GM21515 (cell line): ENCODE data around the gene CRYBG2.
"Not testable (repeated sequence)": the region's sequence is repeated elsewhere in the genome, so short reads cannot be mapped to it uniquely, and the experiment has no call there.

Experiments used
- ATAC-seq: cut with Tn5 transposase; IDR thresholded peaks from one replicate; pipeline ENCODE4 v1.9.1; 2021; ENCODE audit not compliant: unreplicated experiment

Gene CRYBG2

DNA sequence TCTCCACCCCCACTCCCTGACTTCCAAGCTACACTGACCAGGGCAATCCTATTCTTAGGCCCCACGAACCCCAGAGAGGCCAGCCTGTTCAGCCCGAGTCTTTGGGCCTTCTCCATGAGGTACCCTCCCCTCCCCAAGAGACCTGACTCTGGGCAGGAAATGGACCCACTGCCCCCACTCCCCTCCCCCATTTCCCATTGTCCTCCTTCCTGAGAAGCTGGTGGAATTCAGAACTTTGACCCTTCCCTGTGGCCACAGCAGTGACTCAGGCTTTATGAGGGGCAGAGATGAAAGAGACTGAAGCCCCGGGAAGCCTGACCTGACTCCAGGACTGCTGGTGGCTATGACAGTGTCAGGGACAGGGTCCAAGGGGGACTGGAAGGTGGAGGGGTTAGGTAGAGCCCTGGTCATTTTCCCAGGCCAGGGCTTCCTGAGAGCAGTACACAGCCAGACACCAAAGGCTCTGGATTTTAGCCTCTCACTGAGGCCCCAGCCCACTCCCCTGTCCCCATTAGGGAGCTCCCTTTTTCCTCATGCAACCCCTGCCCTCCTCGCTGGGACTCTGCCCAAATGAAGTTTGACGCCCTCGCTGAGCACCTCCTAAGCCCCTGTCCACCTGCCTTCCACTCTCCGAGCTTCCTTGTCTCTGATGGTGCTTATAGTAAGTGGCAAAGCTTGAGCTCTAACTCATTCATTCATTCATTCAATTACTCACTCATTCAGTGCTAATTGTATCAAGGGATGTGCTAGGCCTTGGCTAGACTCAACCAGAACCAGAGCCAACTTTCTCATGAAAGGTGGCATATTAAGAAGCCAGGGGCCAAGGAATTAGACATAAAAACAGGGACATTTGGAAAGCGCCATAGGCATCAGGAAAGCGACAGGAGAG is 3.0 kb downstream of the CRYBG2 start:
- no peak for ATAC-seq

DNA sequence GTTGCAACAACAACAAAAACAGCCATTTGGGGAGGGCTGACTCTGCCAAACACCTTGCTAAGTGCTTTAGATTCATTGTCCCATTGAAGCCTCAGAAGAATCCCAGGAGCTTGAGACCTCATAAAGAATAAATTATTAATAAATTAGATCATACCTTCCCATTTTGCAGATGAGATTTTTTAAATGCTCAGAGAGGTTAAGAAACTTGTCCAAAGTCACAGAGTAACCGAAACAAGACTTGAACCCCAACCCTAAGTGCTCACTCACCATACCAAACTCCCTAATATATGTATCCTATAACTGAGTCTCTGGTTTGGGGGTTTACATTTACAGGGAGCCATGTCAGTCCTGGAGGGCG is 3.6 kb downstream of the CRYBG2 start:
- no peak for ATAC-seq

DNA sequence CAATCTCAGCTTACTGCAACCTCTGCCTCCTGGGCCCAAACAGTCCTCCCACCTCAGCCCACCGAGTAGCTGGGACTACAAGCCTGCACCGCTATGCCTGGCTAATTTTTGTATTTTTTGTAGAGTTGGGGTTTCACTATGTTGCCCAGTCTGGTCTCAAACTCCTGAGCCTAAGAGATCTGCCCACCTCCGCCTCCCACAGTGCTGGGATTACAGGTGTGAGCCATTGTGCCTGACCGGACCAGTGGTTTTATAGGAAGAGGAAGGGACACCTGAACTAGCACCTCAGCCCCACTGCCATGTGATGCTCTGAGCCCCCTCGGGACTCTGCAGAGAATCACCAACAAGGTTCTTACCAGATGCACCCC is 4.1 kb downstream of the CRYBG2 start:
- ATAC-seq = no peak

- ATAC-seq = no peak
Measured at GRCh38 chr1:26349188-26349876, 4.6 kb downstream of the CRYBG2 start.

GRCh38 chr1:26346274-26347033 is 7.5 kb downstream of the CRYBG2 start:
- no peak for ATAC-seq

DNA sequence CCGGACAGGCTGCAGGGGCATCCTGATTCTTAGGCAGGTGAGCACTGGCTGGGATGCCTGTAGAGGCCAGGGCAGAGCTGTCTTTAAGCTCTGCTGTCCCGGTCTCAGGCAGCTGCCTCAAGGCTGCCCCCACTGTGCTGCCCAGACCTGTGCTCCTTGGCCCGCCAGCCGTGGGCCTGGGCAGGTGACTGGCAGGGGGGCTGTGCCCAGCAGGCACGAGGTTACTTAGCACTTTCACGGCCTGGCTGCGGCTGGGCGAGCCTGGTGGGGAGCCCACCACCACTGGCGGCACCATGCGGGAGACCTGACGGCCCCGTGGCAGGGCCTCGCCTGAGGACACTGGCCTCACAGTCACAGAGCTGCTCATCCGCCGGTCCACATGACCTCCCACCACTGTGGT is 8.2 kb downstream of the CRYBG2 start:
- ATAC-seq = no peak

DNA sequence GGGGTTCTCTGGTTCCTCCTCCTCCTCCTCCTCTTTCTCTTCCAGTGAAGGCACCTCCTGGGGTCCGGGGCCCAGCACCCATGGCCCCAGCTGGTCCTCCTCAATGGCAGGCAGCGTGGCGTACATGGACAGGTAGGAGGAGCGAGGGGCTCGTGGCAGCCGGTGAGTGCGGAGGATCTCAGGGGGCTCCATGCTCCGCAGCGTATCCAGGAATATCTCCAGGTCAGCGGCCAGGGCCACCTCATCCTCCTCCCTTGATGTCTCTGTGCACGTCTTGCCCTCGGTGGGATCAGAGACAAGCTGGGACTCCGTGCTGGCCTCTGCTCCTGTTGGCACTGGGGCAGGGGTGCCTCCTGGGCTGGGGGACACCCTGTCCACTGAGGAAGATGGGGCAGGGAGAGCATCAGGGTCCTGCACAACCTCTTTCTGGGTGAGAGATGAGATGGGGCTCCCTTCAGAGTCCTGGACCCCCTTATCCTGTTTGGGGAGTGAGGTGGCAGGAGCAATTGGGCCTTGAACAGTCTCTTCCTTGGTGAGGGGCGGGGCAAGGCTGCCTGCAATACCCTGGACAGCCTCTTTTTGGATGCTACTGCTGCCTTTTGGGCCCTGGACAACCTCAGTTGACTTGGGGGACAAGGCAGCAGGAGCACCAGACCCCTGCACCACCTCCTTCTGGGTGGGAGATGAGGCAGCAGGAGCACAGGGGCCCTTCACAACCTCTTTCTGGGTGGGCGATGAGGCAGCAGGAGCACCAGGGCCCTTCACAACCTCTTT is 9.6 kb downstream of the CRYBG2 start:
- ATAC-seq = no peak

DNA sequence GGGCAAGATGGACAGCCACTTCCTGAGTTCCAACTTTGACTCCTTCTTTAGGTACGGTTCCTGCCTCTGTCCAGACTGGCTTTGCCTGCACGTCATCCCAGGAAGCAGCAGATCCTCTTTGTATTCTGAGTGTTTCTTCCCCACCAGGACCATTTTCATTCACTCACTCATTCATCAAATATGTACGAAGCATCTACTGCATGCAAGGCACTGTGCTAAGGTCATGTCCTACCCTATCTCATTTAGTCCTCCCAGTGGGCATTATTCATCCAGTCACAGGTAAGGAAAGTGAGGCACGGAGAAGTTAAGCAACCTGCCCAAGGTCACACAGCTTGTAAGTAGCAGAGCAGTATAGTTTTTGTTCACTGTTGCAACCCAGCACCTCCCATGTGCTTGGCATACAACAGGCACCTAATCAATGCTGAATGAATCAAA is 13.9 kb downstream of the CRYBG2 start:
- no peak for ATAC-seq

GRCh38 chr1:26338670-26339069 is 15.3 kb downstream of the CRYBG2 start:
- no peak for ATAC-seq

DNA sequence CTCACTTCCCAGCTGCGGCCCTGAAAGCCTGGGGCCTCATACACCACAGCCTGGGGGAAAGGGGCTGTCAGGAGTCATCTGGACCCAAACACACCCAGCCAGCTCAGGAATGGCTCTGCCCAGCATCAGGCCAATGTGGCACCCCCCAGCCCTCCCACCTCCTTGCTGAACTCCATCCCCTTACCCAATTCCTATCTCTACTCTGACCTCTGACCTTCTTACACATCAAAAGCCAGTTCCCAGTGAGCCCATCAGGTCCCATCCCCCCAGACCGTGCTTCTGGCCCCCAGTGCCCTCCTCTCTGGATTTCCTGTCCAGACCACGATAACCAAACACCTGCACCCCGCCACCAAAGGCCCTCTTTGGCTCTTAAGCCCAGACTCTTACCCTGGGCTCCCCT is 16.3 kb downstream of the CRYBG2 start:
- no peak for ATAC-seq

DNA sequence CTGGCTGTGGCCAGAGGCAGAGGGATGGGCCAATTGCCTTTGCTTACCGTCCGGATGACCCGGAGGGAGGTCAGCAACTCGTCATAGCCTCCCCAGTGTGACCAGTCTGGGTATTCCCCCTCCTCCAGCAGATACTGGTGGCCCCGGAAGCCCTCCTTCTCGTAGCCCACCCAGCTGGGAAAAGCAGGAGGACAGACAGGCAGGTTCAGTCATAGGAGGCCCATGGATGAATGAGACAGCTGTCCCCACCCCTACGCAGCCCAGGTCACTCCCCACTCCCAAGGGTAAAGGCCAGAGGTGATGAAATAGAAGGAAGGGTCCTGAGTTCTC is 16.8 kb downstream of the CRYBG2 start:
- ATAC-seq = no peak

DNA sequence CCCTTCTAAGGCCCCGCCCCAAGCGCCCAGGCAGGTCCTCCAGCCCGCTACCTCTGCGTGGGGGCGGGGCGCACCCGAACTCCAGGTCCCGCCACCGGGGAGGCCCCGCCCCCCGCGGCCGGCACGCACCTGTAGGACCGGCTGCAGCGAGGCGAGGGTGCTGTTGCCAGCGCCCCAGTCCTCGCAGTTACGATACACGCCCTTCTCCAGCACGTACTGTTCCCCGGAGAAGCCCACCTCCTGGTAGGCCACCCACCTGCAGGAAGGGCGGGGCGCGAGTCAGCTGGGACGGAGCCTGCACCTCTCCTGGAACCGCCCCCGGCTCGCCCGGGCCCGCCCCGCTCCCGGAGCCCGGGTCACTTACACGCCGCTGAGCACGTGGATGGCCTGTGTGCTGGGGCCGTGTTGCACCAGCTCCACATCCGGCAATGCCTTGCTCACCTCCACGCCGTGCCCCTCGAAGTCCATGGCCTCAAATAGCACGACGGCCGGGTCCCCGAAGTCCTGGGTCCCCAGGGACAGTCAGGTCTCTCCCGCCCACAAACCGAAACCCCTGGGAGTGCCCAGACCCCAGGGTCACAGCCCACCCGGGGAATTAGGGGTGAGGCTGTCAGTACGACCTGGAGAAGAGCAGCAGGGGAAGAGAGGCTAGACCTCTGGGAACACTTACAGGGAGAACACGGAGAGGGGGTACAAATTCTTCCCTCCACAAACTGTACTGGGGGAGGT is 17.3 kb downstream of the CRYBG2 start:
- peak; percentile 54 for ATAC-seq

DNA sequence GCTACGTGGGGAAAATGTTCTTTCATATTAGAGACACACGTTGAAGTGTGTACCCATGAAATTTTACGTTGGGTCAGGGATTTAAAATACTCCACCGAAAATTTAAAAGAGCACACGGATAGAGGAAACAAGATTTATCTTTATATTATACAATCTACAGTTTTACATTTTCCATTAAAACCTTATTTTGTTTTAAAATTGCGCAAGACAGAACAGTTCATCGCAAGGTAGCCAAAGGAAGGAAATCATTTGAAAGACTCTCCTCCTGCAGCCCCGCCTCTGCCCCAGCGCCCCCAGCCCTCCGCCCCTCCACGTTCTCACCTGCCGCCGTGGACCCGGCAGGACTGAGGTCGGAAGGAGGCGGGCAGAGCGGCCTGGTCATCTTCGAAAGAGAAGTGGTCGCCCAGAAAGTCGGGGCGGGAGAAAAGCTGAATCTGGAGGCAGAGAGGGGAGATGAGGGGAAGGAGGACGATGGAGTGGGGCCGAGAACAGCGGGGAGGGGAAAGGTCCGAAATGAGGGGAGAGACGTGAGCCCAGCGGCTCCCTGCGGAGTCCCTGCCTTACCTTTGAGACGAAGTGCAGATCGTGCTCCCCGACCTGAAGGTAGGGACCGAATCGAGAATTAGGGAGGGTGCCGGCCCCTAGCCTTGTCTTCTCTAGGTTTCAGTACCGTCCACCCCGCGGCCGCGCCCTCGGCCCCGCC is 18.0 kb downstream of the CRYBG2 start:
- ATAC-seq = no peak

- not testable (repeated sequence) for ATAC-seq
Measured at GRCh38 chr1:26333312-26333711, 20.6 kb downstream of the CRYBG2 start.

GRCh38 chr1:26330276-26330675 is 23.7 kb downstream of the CRYBG2 start:
- ATAC-seq = no peak

DNA sequence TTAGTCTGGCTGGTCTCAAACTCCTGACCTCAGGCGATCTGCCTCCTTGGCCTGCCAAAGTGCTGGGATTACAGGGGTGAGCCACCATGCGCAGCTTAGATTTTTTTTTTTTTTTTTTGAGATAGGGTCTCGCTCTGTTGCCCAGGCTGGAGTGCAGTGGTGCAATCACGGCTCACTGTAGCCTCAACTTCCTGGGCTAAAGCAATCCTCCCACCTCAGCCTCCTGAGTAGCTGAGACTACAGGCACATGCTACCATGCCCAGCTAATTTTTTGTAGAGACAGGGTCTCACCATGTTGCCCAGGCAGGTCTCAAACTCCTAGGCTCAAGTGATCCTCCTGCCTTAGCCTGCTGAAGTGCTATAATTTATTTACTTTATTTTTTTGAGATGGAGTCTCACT is 24.6 kb downstream of the CRYBG2 start:
- not testable (repeated sequence) for ATAC-seq

- ATAC-seq = no peak
Measured at GRCh38 chr1:26328597-26328996, 25.3 kb downstream of the CRYBG2 start.

DNA sequence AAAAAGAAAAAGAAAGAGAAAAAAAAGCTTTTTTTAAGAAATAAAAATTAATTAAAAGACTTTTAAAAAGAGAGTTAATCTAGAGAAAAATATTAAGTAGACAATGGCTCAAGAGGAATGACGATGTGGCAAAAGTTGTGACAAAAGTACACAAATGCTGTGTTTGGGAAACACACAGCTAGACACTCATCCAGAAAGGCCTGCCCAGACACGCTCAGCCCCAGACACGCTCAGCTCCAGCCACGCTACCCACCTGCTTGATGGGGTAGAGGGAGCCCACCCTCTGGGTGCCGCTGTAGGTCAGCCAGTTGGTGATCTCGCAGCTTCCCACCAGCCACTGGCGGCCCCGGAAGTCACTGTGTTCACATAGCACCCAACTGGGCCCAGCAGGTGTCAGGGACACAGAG is 26.0 kb downstream of the CRYBG2 start:
- no peak for ATAC-seq

DNA sequence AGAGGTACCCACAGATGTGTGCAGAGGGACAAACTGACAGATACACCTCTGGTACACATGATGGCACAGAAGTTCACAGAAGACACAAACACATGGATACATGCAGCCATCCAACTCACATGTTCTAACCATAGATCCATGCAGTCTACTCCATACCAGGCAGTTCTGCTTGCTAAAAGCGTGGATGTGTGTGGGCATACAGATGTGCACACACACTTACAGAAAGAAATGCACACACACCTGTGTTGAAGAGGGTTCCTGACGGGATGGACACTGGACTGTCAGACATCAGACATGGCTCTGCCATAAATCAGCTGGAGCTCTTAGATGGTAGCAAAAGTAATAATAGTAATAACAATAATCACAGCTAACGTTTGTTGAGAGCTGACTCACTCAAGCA is 29.4 kb downstream of the CRYBG2 start:
- no peak for ATAC-seq

DNA sequence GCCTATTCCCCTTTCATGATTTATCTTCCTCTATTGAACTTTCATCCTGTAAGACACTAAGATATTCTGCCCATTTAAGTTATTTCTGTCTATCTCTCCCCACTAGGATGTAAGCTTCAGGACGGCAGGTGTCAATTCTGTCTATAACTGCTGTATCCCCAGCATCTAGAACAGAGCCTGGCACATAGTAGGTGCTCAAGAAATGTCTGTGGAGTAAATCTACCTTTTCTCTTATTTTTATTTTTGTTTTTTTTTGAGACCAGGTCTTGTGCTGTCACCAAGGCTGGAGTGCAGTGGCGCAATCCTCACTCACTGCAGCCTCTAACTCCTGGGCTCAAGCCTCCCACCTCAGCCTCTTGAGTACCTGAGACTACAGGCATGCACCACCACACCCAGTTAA is 30.5 kb downstream of the CRYBG2 start:
- no peak for ATAC-seq
